Activated CD8-positive, alpha-beta memory T cell treated with anti-CD3 and anti-CD28 coated beads, Interleukin-2, amount 50 U/mL, for 24 hours (primary cell): ENCODE data around the gene ZFP62.
"Not testable (repeated sequence)": the region's sequence is repeated elsewhere in the genome, so short reads cannot be mapped to it uniquely, and the experiment has no call there.

Experiments used
- DNase-seq: peaks from one replicate; pipeline ENCODE4 v3.0.0-alpha.2; 2020; ENCODE audit errors: extremely low read depth

The ZFP62 gene

GRCh38 chr5:180860887-180861822, at the start of gene ZFP62:
TSS of gene ZFP62 (minus strand) at chr5:180861276. CDS start at chr5:180861219, 57 bp downstream.
- DNase-seq, result peak; percentile 62

GRCh38 chr5:180910735-180911134, 49.7 kb upstream of the ZFP62 start:
- no peak for DNase-seq

DNA sequence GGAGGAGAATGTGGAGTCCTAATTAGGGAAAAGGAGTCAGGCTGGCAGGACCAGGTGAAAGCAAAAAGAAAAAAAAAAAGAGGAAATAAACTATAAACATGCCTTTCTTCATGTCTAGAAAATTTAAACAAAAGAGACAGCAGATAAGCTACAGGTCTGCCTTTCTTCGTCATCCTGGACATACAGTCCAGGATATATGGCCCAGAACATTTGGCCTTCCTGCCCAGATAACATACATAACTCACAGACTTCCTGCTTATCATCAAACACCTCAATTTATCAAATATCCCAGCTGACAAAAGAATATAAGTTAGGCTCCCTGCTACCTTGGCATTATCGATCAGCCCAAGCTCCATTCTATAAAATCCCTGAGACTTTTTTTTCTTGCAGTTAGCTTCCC, 49.1 kb upstream of the ZFP62 start:
- DNase-seq, result no peak

DNA sequence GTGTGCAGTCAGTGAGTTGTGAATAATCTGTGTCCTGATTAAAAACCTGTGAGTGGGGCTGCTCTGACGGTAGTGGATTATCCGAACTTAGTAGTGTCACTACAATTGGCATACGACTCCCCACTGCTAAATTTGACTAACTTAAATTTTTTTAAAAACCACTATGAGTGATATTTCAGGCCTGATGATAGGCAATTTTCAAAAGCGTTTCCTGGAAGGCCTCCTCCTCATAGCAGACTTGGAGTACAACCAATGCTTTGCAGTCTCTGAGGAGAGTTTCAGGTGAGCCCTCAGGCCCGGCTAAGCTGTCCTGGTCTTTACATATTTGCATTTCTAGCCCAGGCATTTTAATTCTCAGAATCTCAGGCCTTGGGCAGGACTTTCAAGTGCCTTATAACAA, 48.7 kb upstream of the ZFP62 start:
- DNase-seq, result no peak

- DNase-seq, result no peak
These were observed 48.1 kb upstream of the ZFP62 start for GRCh38 chr5:180908998-180909731.

- no peak for DNase-seq
These were observed 47.3 kb upstream of the ZFP62 start for GRCh38 chr5:180908400-180908799.

DNA sequence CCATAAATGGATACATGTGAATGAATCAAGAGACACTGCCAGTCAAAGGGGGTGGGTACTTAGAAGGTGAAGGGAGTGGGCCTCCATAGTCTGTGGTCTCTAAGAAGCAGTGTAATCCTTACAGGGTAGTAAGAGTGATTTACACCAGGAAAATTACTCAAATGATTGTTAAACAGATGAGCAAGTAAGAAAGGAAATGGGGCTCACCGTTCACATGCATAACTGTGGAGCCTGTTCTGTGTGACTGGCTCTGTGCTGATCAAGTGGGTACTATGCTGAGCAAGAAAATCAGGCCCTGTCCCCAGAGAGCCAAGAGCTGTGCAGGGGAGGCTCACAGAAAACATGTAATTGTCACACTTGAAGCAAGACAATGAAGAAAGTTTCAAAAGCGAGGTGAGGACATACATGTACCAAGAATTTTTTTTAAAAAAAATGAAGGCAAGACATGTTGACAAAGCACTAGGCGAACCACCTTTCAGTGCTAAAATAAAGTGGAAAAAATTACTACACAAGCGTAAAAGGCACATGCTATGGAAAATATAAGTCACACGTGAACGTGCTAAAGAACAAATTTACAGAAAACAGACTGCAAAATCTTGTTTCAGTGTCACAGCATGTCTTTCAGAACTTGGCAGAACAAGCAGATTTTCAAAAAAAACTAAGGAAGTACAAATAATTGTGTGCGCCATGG, 40.4 kb upstream of the ZFP62 start:
- no peak for DNase-seq

DNA sequence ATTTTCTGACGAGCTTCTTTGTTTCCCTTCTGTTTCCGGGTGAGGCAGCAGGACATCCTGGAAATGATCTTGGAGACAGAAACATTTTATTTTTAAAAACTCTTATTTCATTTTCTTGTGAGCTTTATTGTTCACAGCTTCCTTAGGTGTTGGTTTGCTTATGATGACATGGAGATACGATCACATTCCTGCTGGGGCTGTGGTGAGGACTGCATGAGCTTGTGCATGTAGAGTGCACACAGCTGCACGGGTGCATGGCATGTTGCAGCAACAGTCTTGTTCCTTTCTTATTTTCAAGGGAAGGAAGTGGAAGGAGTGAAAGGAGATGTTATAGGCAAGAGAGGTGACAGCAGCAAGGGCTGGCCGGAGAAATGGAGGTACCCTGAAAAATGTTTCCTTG, 39.1 kb upstream of the ZFP62 start:
- DNase-seq, result no peak

DNA sequence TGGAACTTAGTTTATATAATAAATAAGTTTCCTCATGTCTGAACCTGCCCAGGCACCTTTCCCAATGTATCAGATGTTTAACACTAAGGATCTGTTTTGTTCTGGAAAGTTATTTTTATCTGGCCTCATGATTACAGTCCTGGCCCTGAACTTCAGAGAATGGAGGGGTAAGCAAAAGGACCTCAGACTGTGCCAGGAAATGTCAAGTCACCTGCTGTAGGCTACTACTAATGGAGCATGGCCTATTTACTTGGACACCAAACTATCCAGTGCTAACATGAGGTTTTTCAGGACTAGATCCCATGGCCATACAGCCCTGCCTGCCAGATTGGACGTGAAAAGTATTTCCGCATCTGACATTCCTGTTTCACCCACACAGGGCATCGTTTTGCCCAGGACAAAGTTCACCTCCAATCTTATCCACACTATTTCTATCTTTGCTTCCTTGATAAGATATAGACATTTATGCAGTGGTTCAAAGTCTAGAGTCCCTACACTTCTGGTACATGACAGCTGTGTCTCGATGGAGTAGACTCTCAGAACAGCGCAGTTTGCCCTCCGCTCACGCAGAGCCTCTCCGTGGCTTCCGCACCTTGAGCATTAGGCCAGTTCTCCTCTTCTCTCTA, 37.7 kb upstream of the ZFP62 start, which contains the start of gene BTNL8:
TSS of gene BTNL8 (plus strand) at position 539 of the 626 bp plus-strand sequence. CDS start 152 bp downstream, outside the sequence.
- no peak for DNase-seq

GRCh38 chr5:180895330-180895729, 34.3 kb upstream of the ZFP62 start:
- DNase-seq, result not testable (repeated sequence)

DNA sequence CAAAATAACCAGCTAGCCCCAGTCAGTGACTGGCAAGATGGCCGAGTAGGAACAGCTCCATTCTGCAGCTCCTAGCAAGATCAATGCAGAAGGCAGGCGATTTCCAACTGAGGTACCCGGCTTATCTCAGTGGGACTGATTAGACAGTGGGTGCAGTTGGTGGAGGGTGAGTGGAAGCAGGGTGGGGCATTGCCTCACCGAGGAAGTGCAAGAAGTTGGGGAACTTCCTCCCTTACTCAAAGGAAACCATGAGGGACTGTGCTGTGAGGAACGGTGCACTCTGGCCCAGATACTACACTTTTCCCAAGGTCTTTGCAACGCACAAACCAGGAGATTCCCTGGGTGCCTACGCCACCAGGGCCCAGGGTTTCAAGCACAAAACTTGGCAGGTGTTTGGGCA, 28.3 kb upstream of the ZFP62 start:
- DNase-seq, result no peak

GRCh38 chr5:180885845-180886529, 24.9 kb upstream of the ZFP62 start:
- not testable (repeated sequence) for DNase-seq

GRCh38 chr5:180875860-180876426, 14.9 kb upstream of the ZFP62 start:
- no peak for DNase-seq

GRCh38 chr5:180874804-180875582, 13.9 kb upstream of the ZFP62 start:
- no peak for DNase-seq

DNA sequence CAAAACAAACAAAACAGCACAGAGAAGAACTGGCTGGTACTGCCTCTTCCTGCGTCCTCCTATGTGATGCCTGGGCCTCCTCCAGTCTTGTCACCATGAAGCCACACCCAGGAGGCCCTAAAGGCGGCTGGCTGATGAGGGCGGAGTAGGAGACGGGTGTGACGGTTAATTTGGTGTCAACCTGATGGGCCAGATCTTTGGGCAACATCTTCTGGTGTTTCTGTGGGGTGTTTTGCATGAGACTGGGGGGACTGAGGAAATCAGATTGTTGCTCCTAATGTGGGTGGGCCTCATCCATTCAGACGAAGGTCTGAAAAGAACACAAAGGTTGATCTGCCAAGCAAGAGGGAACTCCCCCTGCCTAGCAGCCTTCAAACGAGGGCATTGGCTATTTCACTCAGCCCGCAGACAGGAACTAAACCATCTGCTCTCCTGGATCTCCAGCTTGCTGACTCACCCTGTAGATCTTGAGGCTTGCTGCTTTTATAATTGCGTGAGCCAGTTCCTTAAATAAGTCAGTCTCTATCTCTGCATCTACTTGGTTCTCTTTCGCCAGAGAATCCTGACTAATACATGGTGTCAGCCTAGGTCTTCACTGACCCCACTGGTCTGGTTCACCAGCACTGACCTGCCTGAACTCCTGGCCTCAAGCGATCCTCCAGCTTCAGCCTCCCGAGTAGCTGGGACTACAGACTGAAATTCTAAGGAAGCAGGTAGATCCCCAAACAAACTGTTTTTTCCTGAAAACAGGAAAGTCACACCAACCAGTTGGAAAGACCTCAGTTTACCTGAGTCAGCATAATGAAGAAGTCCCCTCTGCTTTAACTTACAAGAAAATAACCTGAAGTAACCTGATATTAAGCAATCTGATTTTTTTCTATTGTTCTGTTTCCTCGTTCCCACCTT, 12.8 kb upstream of the ZFP62 start:
- no peak for DNase-seq

- DNase-seq, result no peak
These were observed 11.3 kb upstream of the ZFP62 start for GRCh38 chr5:180872419-180872818.

GRCh38 chr5:180870276-180871068, 9.4 kb upstream of the ZFP62 start:
- DNase-seq, result no peak

GRCh38 chr5:180869587-180869986, 8.5 kb upstream of the ZFP62 start:
- no peak for DNase-seq
